Thyroid gland (tissue), 4 donors: ENCODE results near the gene FGD6. TPM values are rescaled to one million over a fixed set of nuclear protein-coding genes. Genes with fewer than 3 reads are reported as not detected.

Experiments used
- DNase-seq, 2 donors: peaks; one replicate each; pipeline ENCODE4 v3.0.0-alpha.2; 2019
- H3K27ac ChIP-seq, 3 donors: fragments of 200-600 bp; sonication (generic); 1 replicate in 2 of 3; 2 replicates in 1 of 3; pipeline ENCODE4 v1.5.1; 2016 to 2019; ENCODE audit warnings: mild to moderate bottlenecking in 1 of 3, moderate library complexity in 1 of 3
- H3K27me3 ChIP-seq: fragments of 200-600 bp; sonication (generic); one replicate; pipeline ENCODE4 v1.5.1; 2019
- H3K36me3 ChIP-seq, 2 donors: fragments of 200-600 bp; sonication (generic); one replicate each; pipeline ENCODE4 v1.5.1; 2016 to 2019
- H3K4me1 ChIP-seq, 2 donors: fragments of 200-600 bp; sonication (generic); one replicate each; pipeline ENCODE4 v1.5.1; 2017 to 2019
- H3K4me3 ChIP-seq, 3 donors: fragments of 200-600 bp; sonication (generic); replicated peaks in 1 of 3; 1 replicate in 2 of 3; 2 replicates in 1 of 3; pipeline ENCODE4 v1.5.1; 2016; ENCODE audit warnings: mild to moderate bottlenecking in 1 of 3
- H3K9me3 ChIP-seq: fragments of 200-600 bp; sonication (generic); one replicate; pipeline ENCODE4 v1.5.1; 2017
- POLR2A ChIP-seq, 2 donors: fragments of 450-650 bp; IDR thresholded peaks; one replicate each; pipeline ENCODE4 v1.6.1; 2017; ENCODE audit warnings: antibody characterized with exemption in 2 of 2, mild to moderate bottlenecking in 2 of 2, moderate library complexity in 1 of 2
- WGBS, 2 donors: methylation state at CpG; one replicate each; pipeline ENCODE4 v1.1.5; 2017; 5-methylcytosine and 5-hydroxymethylcytosine counted together
- intact Hi-C: fragments of 100-400 bp; cut with DNase I; formaldehyde crosslinking; loops from one replicate; pipeline ENCODE4 v1.15.1; 2023
- total RNA-seq, 4 donors: library from RNA; depleted of rRNA; stranded (reverse); fragments of >200 nt; gene quantifications; one replicate each; pipeline ENCODE4 v1.2.3, GENCODE V29; 2016
- TF ChIP-seq, protein P1 (sequence below), 6 experiments: fragments of 200-600 bp in 3 of 6; fragments of 450-650 bp in 3 of 6; sonication (generic) in 3 of 6; IDR thresholded peaks; one replicate each; pipeline ENCODE4 v1.5.1; 2016 to 2019; ENCODE audit warnings: antibody characterized with exemption in 6 of 6, mild to moderate bottlenecking in 2 of 6, inconsistent platforms in 1 of 6, moderate library complexity in 1 of 6

The FGD6 gene
- total RNA-seq, 4 donors from 2014 or later = 27.1 to 33.7 (median 30.8) TPM

DNA sequence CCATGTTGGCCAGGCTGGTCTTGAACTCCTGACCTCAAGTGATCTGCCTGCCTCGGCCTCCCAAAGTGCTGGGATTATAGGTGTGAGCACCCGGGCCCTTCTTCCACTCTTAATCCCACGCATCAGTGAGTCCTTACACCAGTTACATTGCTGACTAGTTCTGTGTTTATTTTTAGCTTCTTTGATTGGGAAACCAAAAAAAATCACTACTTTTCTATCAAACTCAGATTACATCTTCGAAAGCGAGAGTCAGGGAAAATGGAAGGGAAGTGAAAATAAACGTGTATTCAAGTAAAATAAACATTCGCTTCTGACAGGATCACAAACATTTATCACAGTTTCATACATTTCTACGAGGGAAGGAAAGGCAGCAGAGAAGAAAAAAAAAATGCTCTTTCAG lies 32.2 kb downstream of the FGD6 start:
- intact Hi-C loops = no loop called here
- whole genome bisulfite sequencing, 2 donors = 71 to 75% methylated on average over 8 of the region's 8 CpGs
- Histone ChIP-seq H3K36me3 (no peaks in the 10 kb centered on the region), H3K4me1 (peaks cover 7 to 14% of the 10 kb centered on the region in 2 donors), H3K27me3 (no peaks in the 10 kb centered on the region), H3K27ac (peak overlapping the region in 1 of 3 donors; percentile 17), H3K9me3 (no peaks in the 10 kb centered on the region), H3K4me3 (no peak overlapping the region)
- DNase-seq = no peak
- TF ChIP-seq, protein P1, sequence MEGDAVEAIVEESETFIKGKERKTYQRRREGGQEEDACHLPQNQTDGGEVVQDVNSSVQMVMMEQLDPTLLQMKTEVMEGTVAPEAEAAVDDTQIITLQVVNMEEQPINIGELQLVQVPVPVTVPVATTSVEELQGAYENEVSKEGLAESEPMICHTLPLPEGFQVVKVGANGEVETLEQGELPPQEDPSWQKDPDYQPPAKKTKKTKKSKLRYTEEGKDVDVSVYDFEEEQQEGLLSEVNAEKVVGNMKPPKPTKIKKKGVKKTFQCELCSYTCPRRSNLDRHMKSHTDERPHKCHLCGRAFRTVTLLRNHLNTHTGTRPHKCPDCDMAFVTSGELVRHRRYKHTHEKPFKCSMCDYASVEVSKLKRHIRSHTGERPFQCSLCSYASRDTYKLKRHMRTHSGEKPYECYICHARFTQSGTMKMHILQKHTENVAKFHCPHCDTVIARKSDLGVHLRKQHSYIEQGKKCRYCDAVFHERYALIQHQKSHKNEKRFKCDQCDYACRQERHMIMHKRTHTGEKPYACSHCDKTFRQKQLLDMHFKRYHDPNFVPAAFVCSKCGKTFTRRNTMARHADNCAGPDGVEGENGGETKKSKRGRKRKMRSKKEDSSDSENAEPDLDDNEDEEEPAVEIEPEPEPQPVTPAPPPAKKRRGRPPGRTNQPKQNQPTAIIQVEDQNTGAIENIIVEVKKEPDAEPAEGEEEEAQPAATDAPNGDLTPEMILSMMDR (IDR thresholded peaks at IDR 0.05) = no peak
- TF ChIP-seq POLR2A (IDR thresholded peaks at IDR 0.05) = no peak

DNA sequence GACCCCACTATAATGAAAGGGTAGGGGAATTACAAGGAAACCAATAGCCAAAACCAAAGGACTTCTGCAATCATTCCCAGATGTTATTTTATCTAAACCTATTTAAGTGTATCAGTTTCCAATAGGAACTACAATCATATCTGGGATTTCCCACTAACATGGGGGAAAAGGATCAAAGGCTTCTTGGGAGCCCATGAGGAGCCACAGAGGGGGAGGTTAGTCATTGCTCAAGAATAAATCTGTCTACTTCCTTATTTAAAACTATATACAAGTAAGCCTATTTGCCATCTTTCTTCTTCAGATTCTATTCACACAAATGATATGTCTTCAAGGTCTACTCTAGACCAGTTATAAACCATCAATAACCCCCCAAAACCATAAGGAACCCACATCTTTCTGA lies 33.1 kb downstream of the FGD6 start:
- Histone ChIP-seq H3K9me3 (no peaks in the 10 kb centered on the region), H3K4me1 (peaks cover 7 to 13% of the 10 kb centered on the region in 2 donors), H3K36me3 (no peaks in the 10 kb centered on the region), H3K27ac (no peak overlapping the region), H3K27me3 (no peaks in the 10 kb centered on the region), H3K4me3 (no peak overlapping the region)
- no peak for DNase-seq
- TF ChIP-seq POLR2A (IDR thresholded peaks at IDR 0.05) = no peak
- TF ChIP-seq, protein P1 (IDR thresholded peaks at IDR 0.05) = no peak
- intact Hi-C loops = no loop called here

DNA sequence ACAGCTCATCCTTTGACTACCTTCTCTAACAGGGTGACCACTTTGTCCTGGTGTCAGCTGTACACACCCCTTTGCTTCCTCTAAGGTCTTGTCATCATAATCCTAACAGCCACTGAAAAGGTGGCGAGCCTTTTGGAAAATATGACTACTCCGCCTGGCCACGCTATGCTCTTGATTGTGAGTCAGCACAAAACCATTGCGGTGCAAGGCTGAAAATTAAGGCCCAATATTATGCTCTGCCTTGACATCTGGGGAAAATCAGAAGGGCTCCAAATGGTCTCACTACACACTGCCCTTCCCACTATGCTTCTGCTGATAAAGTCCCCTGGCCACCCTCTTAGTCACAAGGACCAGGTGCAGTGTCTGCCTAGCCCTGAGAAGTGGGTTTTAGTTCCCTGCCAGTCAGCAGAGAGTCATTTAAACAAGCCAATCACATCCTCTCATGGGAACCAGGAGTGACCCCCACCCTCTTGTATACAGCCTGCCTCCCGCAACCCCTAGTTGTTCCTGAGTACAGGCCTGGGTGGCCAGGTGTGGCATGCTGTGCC lies 34.3 kb downstream of the FGD6 start:
- no peaks in the 10 kb centered on the region for H3K27me3 ChIP-seq
- H3K4me3 ChIP-seq = no peak overlapping the region
- DNase-seq = no peak
- WGBS, 2 donors = 67 to 77% methylated on average over 5 of the region's 5 CpGs
- no peak for TF ChIP-seq POLR2A (IDR thresholded peaks at IDR 0.05)
- TF ChIP-seq, protein P1 (IDR thresholded peaks at IDR 0.05) = no peak
- intact Hi-C loops = no loop called here
- no peaks in the 10 kb centered on the region for H3K36me3 ChIP-seq
- peak overlapping the region in 1 of 3 donors; percentile 17 for H3K27ac ChIP-seq
- peaks cover 2% of the 10 kb centered on the region in 2 donors for H3K4me1 ChIP-seq
- H3K9me3 ChIP-seq = no peaks in the 10 kb centered on the region

DNA sequence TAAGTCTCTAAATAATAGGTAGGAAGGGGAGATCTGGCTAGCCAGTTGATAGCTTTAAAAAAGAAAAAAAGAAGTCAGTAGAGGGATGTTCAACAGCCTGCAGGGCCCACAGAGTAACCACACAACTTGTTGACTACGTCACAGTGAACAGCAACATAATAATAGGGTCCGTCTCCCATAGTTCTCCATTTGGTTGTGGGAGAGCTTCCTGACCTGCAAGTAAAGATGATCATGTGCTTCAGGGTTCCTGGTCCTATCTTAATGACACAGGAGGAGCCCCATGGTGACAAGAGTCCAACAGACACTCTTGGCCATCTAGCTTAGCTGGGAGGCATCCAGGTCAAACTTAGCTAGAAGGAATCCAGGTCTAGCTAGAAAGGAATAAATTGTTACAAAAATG lies 36.2 kb downstream of the FGD6 start:
- Histone ChIP-seq H3K4me3 (no peak overlapping the region), H3K27me3 (no peaks in the 10 kb centered on the region), H3K4me1 (no peaks in the 10 kb centered on the region), H3K9me3 (no peaks in the 10 kb centered on the region), H3K27ac (no peak overlapping the region), H3K36me3 (no peaks in the 10 kb centered on the region)
- TF ChIP-seq, protein P1 (IDR thresholded peaks at IDR 0.05) = no peak
- TF ChIP-seq POLR2A (IDR thresholded peaks at IDR 0.05) = no peak
- no peak for DNase-seq
- 85 to 93% methylated on average over 2 of the region's 2 CpGs for WGBS, 2 donors
- intact Hi-C loops = no loop called here

DNA sequence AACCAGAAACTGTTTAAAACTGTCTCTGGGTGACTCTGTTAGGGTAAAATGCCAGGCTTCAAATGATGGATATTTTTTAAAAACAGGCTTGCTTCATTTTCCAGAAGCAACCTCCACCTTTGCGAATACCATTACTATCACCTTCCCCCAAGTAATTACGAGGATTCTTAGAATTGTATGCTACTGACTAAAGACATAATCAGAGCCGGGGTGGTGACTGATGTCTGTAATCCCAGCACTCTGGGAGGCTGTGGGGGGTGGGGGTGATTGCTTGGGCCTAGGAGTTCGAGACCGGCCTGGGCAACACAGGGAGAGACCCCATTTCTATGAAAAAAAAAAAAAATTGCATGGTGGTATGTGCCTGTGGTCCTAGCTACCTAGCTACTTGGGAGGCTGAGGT lies 38.3 kb downstream of the FGD6 start:
- 71 to 74% methylated on average over 5 of the region's 5 CpGs for WGBS, 2 donors
- Histone ChIP-seq H3K27me3 (no peaks in the 10 kb centered on the region), H3K4me1 (no peaks in the 10 kb centered on the region)

More for the DNA sequence above, 38.3 kb downstream of the FGD6 start:
- Histone ChIP-seq H3K9me3 (no peaks in the 10 kb centered on the region), H3K27ac (no peak overlapping the region), H3K36me3 (no peaks in the 10 kb centered on the region), H3K4me3 (no peak overlapping the region)
- no peak for DNase-seq
- intact Hi-C loops = no loop called here
- TF ChIP-seq, protein P1 (IDR thresholded peaks at IDR 0.05) = no peak
- TF ChIP-seq POLR2A (IDR thresholded peaks at IDR 0.05) = no peak
